ENCODE results near the gene PLA2G4B.

- TF ChIP-seq CTCF (IDR thresholded peaks at IDR 0.05): no peak
- TF ChIP-seq ZFX (IDR thresholded peaks at IDR 0.05; ENCODE audit: borderline replicate concordance): no peak
Observed at GRCh38 chr15:41876007-41876406, 37.4 kb downstream of the PLA2G4B start.

Data from 22Rv1 (cell line).